22Rv1 (cell line): ENCODE measurements around the gene CFAP221.

Source experiments
- CTCF ChIP-seq: fragments of 450-650 bp; IDR thresholded peaks from 2 replicates; pipeline ENCODE4 v1.5.1; 2017; ENCODE audit warnings: mild to moderate bottlenecking
- ZFX ChIP-seq: fragments of 450-650 bp; IDR thresholded peaks from 2 replicates; pipeline ENCODE4 v1.6.1; 2017; ENCODE audit warnings: antibody characterized with exemption, borderline replicate concordance

GRCh38 chr2:119596638-119597037, 52.4 kb downstream of the CFAP221 start:
- no peak for TF ChIP-seq CTCF
- TF ChIP-seq ZFX, result no peak
